Jurkat, Clone E6-1 (cell line): ENCODE measurements around the gene PCDHA4.
"Not testable (repeated sequence)": the region's sequence is repeated elsewhere in the genome, so short reads cannot be mapped to it uniquely, and the experiment has no call there.

ENCODE experiments used
- DNase-seq: peaks from one replicate; pipeline ENCODE4 v3.0.0-alpha.2; 2011; ENCODE audit warnings: low read depth, low spot score
- H3K4me3 ChIP-seq: 2 replicates; pipeline ENCODE4 v1.5.1; 2011; ENCODE audit warnings: mild to moderate bottlenecking, low read length, control low read depth, moderate library complexity

PCDHA4 gene

DNA sequence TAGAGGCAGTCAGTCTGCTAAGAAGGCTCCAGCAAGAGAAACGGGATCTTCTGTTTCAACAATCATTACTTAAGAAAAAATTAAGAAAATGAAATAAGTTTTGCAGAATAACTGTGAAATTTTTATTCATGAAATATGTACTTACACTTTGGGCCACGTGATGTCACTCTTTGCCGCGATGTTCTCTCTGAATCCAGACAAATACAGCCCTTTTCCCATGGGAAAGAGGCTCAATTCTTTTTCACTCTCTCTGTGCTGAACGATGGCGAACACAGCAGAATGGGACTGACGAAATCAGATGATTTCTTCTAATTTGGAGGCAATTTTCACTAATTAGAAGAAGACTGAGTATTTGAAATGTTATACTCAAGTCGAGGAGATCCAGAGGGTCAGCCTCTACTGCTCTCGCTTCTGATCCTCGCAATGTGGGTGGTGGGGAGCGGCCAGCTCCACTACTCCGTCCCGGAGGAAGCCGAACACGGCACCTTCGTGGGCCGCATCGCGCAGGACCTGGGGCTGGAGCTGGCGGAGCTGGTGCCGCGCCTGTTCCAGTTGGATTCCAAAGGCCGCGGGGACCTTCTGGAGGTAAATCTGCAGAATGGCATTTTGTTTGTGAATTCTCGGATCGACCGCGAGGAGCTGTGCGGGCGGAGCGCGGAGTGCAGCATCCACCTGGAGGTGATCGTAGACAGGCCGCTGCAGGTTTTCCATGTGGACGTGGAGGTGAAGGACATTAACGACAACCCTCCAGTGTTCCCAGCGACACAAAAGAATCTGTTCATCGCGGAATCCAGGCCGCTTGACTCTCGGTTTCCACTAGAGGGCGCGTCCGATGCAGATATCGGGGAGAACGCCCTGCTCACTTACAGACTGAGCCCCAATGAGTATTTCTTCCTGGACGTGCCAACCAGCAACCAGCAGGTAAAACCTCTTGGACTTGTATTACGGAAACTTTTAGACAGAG is 41.6 kb downstream of the PCDHA4 start, which contains the start of gene PCDHA9:
TSS of gene PCDHA9 (plus strand) at position 244 of the 964 bp plus-strand sequence. CDS start at position 358, 114 bp downstream.
- not testable (repeated sequence) for DNase-seq, H3K4me3 ChIP-seq

DNA sequence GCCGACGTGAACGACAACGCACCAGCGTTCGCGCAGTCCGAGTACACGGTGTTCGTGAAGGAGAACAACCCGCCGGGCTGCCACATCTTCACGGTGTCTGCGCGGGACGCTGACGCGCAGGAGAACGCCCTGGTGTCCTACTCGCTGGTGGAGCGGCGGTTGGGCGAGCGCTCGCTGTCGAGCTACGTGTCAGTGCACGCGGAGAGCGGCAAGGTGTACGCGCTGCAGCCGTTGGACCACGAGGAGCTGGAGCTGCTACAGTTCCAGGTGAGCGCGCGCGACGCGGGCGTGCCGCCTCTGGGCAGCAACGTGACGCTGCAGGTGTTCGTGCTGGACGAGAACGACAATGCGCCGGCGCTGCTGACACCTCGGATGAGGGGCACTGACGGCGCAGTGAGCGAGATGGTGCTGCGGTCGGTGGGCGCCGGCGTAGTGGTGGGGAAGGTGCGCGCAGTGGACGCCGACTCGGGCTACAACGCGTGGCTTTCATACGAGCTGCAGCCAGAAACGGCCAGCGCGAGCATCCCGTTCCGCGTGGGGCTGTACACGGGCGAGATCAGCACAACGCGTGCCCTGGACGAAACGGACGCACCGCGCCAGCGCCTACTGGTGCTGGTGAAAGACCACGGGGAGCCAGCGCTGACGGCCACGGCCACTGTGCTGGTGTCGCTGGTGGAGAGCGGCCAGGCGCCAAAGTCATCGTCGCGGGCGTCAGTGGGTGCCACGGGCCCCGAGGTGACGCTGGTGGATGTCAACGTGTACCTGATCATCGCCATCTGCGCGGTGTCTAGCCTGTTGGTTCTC is 43.2 kb downstream of the PCDHA4 start:
- not testable (repeated sequence) for H3K4me3 ChIP-seq, DNase-seq

DNA sequence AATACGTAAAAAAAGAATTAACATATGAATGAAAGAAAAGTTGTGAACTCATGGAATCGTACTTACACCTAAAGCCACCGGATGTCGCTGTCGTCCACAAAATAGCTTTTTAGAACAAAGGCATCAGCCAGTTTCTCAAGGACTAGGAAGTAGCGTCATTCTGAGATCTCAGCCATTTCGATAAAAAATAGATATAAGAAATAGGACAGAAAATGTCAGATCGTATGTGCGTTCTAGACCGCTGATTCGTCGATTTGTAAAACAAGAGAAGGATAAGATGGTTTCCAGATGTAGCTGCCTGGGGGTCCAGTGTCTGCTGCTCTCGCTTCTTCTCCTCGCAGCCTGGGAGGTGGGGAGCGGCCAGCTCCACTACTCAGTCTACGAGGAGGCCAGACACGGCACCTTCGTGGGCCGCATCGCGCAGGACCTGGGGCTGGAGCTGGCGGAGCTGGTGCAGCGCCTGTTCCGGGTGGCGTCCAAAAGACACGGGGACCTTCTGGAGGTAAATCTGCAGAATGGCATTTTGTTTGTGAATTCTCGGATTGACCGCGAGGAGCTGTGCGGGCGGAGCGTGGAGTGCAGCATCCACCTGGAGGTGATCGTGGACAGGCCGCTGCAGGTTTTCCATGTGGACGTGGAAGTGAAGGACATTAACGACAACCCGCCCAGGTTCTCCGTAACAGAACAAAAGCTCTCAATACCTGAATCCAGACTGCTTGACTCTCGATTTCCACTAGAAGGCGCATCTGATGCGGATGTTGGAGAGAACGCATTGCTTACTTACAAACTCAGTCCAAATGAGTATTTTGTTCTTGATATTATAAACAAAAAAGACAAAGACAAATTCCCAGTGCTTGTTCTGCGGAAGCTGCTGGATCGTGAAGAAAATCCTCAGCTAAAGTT is 49.2 kb downstream of the PCDHA4 start, which contains the start of gene PCDHA10:
TSS of gene PCDHA10 (plus strand) at position 126 of the 903 bp plus-strand sequence. CDS start at position 278, 152 bp downstream.
- no peak within 1 kb of the TSS for H3K4me3 ChIP-seq
- peak; percentile 9 for DNase-seq

DNA sequence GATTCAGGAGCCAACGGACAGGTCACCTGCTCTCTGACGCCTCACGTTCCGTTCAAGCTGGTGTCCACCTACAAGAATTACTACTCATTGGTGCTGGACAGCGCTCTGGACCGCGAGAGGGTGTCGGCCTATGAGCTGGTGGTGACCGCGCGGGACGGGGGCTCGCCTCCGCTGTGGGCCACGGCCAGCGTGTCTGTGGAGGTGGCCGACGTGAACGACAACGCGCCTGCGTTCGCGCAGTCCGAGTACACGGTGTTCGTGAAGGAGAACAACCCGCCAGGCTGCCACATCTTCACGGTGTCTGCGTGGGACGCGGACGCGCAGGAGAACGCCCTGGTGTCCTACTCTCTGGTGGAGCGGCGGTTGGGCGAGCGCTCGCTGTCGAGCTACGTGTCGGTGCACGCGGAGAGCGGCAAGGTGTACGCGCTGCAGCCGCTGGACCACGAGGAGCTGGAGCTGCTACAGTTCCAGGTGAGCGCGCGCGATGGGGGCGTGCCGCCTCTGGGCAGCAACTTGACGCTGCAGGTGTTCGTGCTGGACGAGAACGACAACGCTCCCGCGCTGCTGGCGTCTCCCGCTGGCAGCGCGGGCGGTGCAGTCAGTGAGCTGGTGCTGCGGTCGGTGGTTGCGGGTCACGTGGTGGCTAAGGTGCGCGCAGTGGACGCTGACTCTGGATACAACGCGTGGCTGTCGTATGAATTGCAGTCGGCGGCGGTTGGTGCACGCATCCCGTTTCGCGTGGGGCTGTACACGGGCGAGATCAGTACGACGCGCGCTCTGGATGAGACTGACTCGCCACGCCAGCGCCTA is 50.5 kb downstream of the PCDHA4 start:
- DNase-seq: no peak
- H3K4me3 ChIP-seq: no peak overlapping the region

DNA sequence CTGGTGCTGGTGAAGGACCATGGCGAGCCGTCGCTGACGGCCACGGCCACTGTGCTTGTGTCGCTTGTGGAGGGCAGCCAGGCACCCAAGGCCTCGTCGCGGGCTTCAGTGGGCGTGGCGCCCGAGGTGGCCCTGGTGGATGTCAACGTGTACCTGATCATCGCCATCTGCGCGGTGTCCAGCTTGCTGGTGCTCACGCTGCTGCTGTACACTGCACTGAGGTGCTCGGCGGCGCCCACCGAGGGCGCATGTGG is 51.0 kb downstream of the PCDHA4 start:
- no peak overlapping the region for H3K4me3 ChIP-seq

DNA sequence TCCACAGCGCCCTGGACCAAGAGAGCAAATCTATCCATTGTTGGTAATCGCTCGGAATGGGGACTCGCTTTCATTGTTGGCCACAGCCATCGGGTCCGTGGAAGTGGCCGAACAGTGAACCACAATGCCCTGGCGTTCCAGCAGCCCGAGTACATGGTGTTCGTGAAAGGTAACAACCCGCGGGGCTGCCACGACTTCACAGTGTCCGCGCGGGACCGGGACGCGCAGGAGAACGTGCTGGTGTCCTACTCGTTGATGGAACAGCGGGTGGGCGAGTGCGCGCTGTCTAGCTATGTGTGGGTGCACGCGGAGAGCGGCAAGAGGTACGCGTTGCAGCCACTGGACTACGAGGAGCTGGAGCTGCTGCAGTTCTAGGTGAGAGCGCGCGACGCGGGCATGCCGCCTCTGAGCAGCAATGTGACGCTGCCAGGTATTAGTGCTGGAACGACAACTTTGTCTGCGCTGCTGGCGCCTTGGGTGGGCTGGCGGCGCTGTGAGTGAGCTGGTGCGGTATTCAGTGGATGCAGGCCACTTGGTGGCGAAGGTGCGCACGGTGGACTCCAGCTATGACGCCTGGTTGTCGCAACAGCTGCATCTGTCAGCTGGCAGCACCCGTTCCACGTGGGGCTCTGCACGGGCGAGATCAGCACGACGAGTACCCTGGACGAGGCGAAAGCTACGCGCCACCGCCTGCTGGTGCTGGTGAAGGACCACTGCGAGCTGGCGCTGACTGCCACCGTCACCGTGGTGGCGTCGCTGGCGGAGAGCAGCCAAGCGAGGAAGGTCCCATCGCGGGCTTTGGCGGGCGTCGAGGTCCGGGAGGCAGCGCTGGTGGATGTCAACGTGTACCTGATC is 55.8 kb downstream of the PCDHA4 start:
- no peak for DNase-seq
- no peak overlapping the region for H3K4me3 ChIP-seq

More for the DNA sequence above, 51.0 kb downstream of the PCDHA4 start:
- DNase-seq: no peak
